HTR-8/SVneo (cell line): Measurements from ENCODE around the gene VAC14.
A peak's percentile ranks its signal among the peaks of the same experiment; 100 is the strongest.

Experiments used
- DNase-seq: peaks from one replicate; pipeline ENCODE4 v3.0.0; 2011; ENCODE audit warnings: low spot score, mixed read lengths; ENCODE audit not compliant: insufficient read length
- FAIRE-seq: peaks from 2 replicates; lab custom pipeline; 2011; peaks lifted over from hg19 to GRCh38; lab: Jason Lieb, UNC

The VAC14 gene

DNA sequence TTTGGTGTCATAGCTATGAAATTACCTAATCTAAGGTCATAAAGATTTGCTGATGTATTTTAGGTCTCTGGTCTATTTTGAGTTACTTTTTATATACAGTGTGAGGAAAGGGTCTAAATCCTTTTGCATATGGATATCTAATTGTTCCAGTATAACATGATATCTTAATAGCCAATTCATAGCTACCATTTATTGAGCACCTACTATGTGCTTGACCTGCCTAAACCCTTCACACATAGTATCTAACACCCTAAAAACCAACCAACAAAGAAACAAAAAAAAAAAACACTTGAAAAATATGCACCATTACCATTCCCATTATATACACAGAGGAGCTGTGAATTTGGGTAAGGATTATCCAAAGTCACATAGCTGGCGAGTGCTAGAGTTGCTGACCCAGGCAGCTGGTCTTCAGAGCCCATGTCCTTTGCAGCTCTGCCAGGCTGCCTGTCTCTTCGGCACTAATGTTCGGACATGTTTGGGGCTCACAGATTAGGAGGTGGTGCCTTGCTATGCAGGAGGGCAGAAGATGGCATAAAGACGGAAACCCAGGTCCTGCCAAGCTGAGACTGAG is 66.3 kb downstream of the VAC14 start:
- FAIRE-seq (no peak), DNase-seq (no peak)

DNA sequence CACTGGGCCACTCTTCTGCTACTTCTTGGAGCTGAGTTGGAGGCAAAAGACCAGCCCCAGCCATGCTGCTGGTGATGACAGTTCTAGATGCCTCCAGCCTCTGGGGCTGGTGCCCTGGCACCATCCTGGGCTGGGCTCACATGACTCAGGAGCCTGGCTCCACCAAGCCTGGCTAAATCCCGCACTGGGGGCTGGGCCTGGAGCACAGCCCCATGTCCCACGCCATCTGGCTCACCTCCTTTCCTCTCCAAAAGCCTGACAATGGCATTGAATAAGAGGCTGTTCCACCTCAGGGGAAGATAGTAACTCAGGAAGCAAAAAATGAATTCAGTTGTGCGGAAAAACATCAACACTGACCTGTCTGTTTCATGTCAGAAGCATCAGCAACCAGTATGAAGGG is 70.0 kb downstream of the VAC14 start:
- no peak for FAIRE-seq

DNA sequence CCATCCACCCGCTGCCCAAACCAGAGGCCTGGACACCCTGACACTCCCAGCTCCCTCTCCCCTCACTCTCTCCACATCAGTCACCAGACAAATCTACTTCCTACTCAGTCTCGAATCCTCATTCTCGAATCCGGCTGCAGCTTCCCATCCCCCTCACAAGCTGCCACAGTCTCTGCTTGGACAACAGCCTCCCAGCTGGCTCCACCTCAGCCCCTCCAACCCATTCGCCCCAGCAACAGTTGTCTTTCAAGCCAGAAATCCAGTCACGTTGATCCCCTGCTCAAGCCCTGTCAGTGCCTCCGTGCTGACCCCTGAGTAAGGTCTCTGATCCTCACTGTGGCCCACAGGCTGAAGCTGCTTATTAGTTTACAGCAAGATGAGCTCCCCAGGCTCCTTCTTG is 70.9 kb downstream of the VAC14 start:
- FAIRE-seq (no peak), DNase-seq (no peak)

More for the DNA sequence above, 70.0 kb downstream of the VAC14 start:
- no peak for DNase-seq

DNA sequence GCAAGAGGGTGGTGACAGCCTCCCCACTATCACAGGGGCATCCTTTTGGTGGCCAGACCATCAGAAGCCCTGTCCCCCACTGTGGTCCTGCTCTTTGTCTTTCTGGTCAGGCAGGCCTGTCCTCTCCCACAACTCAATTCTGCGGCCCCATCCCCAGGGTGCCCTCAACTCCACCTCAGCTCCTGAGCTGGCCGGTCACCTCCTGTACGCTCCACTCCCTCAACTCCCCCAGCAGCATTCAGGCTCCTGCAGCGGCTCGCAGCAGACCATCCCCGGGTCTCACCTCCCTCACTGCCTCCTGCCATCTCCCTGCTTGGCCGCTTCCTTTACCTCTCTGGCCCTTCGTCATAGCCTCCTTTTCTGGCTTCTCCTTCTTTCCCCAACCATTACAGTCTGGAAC is 71.7 kb downstream of the VAC14 start:
- FAIRE-seq (no peak), DNase-seq (no peak)

DNA sequence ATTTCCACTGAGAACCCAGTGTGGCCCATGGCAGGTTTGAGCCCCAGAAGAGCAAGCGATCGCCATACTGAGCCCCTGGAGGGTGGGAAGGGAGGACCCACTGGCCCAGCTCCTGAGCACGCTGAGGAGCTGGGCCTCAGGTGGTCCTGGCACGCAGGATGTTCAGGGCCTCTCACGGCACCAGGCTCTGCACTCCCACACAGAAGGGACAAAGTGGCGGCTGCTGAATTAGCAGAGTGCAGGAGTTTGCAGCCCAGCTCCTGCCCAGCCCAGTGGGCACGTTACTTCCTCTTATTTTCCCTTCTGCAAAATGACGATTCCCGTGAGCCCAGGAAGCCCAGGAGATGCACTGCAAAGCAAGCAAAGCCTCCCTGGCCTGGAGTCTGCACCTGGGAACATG is 72.8 kb downstream of the VAC14 start:
- FAIRE-seq (no peak), DNase-seq (no peak)

DNA sequence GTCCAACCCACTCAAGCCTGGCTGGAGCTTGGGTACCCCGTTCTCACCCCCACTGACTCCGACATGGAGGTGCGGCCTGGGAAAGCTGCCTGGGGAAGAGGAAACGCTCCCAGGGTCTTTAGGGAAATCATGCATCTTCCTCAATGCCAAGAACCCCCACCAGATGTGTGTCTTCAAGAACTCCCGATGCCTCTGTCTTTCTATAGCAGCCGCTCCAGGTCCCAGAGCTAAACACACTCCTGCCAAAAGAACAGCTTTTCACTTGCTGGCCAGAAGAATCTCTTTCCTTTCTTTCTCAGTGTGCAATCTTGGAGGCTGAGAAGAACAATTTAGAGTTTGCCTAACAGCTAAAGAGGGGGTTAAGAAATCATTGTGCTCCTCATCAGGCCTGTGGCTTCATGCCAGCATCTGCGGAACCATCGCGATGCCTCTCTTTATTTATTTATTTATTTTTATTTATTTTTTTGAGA is 74.0 kb downstream of the VAC14 start:
- no peak for FAIRE-seq
- DNase-seq: no peak

DNA sequence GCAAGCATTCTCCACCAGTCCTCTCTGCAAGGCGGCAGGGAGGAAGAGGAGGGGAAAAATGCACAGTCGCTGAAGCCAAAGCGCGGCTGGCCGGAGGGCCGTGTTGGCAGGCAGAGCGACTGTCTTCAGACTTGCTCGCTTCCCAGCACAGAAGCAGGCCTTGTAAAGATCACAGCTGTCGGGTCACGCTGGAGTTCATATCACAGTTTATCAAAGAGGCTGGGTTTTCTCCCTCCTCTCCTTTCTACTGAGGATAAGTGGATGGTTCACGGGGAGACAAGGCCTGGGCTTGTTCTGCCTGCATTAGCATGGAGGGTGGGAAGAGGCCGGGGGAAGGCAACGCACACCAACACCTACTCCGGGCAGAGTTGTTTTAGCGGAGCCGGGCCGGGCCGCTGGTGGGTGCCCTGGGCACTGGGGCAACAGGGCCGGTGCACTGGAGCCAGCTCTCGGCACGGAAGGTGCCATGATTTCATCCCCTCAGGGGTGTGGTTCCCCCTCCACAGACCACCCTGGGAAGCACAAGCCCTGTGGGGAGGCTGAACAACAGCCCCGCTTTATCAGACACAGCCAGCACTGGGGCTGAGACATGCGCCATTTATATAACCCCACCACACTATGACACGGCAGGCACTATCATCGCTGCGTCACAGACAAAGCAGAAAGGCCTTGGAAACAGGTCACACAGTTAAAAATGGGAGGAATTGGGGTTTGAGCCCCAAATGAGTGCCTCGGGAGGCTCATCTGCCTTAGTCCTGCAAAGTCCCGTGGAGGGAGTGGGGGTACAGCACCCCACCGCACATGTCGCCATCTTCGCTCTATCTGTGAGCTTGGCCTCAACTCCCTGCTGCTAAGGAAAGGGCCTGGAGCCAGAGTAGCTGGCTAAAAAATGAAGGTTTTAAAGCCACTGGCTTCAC is 74.8 kb downstream of the VAC14 start:
- DNase-seq (no peak), FAIRE-seq (no peak)

DNA sequence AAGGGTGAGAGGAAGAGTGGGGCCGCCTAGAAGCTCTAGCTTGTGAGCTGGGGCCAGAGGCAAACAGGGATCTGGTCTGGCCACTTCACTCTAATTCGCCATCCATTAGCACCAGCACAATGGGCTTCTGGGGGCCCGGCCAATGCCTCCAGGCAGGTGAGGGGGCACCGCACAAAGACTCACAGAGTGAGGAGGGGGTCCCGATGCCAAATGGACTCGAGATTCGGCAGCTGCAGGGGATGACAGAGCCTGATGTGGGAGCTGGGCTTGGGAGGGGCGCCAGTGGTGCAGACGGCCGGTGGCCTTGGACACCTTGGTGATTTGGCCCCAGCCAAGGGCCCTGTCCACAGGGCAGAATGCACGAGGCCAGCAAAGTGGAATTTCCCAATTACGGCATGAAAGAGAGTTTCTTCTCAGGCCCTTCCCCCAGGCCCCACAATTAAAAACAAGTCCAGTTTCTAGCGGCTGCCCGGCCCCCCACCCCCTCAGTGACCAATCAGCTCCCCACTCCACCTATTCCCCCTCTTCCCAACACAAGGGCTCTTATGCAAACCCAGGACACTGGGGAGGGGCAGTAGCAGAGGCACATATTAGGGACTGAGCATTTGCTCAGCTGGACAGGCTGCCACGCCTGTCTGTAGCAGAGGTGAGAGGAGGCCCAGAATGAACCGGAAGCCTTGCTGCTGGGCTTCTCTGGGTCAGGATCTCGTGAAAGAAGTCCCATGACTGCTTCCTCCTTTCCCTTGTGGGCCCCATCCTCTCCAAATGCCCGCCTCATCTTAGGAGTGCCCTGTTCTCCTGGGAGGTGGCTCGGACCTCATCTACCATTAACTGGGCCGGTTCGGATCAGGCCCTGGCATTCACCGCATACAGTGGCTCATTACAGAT is 75.7 kb downstream of the VAC14 start:
- no peak for FAIRE-seq
- DNase-seq: no peak

DNA sequence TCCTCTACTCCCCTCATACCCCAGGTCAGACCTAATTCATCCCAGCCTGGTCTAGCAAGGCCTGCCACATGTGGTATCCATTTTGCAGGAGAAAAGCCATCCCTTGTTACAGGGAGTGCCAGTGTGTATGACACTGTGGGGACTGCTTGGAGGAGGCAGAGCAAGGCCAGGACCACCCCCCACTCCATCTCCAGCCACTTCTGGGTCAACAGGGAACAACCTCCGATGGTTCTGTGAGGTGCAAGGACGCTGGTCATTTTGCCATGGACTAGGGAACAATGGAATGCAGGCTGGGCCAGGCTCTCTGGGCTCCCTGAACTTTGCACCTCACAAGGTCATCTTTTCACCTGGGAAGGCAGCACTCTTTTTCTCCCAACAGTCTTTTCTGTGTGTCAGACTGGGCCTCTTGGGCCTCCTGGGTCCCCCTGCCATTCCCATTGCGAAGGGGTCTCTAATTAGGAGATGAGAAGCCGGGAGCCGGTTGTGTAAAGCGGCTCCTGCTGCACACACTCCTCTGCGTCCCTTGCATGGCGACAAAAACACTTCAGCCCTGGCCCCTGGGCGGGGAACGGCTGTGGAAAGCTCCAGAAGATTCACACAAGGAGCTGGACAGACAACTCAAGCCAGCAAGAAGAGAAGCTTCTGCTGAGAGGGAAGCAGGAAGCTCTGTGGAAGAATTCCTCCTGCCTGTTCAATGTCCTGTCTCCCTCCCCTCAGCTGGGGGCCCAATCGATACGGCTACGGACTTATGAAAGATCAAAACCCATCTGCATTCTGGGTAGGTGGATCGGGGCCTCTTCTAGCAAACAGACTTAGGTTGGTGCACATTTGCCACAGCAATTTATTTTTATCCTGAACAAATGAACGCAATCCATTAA is 76.6 kb downstream of the VAC14 start:
- DNase-seq: no peak
- FAIRE-seq: peak; percentile 16

DNA sequence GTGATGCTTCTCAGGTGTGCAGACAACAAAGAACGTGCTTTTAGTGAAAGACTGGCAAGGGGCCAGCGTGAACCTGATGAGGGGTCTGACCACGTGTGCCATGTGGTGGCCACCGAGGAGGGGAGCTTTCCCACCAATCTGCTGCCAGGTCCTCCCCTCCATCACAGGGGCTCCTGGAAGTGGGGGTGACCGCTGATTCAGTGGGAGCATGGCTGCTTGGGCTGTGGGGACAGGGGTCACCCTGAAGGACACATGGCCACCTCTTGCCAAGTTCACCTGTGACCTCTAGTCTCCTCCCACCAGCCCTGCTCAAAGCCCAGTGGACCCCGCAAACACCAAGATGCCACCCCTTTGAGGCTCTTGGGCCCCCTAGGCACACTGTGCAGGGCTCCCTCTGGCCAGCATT is 77.2 kb downstream of the VAC14 start:
- FAIRE-seq (no peak), DNase-seq (no peak)

DNA sequence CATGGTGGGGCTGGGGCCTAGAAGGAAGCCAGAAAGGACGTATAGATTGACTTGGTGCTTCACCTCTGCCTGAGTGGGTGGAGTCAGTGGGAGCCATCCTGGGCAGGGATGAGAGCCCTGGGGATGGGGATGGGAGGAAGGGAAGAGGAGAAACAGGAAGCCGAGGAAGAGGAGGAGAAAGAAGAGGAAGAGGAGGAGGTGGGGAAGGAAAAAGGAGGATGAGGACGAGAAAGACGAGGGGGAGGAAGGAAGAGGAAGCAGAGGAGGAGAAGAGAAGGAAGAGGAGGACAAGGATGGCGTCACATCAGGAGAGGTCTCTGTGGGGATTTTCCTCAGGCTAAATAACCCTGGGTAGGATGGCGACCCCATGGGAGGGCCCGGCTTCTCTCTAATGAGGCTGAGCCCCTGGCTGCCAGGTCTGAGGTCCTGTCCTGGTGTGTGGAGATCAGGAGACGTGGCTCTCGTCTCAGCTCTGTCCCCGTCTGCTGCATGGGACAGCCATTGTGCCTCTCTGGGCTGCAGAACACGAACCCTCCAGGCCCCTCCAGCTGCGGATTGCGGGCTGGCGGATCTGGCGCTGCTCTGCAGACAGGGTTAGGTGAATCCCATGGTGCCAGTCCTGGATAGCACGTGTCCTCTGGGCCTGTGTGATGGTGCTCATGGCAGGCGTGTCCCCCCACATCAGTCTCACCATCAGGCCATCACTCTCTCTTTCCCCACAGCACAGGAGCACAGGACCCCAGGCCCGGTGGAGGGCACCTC is 79.6 kb downstream of the VAC14 start:
- FAIRE-seq (no peak), DNase-seq (no peak)

DNA sequence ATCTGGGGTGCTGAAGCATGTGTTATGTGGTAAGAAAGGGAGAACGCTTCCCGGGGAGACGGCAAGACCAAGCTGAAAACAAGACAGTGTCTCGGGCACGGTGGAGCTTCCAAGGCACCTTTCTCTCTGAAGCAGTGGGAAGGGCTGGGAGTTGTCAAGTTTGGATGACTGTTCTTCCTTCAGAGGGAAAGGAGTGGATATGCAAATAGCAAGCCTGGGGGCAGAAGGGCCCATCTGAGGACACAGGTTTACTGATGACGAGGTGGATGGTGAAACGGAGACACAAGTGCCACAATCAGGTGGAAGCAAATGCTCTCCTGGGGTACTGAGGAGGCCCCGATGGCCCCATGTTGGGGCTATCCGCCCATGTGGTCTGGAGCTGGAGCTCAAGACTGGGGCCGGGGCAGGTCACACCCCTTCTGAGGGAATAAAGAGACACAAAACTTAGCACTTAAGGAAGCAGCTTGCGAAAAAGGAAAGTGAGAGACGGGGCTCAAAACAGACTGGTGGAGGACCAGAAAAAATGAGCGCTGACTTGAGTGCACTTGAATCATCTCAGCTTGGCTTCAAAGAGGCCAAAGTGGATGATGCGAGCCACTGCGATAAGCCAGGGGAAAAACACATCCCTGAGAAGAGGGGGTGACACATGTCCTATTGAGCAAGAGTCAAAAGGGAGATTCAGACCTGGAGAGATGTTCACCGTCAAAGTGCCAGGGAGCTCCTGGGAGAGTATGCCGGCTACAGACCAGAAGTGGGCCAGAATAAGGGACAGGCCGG is 80.3 kb downstream of the VAC14 start:
- FAIRE-seq: no peak

DNA sequence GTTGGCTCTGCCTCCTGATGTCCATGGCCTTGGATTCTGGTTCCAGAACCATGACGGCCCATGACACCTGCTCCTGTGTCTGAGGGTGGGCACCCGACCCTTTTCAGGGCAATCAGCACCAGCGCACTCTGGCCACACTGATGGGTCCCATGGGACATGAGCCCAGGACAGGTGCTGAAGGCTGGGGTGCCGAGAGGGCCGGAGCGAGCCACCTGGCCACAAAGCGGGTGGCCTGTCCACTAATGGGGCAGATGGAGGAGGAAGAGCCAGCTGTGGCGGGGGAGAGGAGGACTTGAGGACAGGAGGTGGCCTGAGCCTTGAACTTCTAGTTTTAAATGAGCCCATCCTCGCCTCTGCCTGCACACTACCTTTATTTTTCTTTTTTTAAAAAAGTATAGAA is 83.9 kb downstream of the VAC14 start:
- FAIRE-seq (no peak), DNase-seq (no peak)

More for the DNA sequence above, 80.3 kb downstream of the VAC14 start:
- DNase-seq: no peak

DNA sequence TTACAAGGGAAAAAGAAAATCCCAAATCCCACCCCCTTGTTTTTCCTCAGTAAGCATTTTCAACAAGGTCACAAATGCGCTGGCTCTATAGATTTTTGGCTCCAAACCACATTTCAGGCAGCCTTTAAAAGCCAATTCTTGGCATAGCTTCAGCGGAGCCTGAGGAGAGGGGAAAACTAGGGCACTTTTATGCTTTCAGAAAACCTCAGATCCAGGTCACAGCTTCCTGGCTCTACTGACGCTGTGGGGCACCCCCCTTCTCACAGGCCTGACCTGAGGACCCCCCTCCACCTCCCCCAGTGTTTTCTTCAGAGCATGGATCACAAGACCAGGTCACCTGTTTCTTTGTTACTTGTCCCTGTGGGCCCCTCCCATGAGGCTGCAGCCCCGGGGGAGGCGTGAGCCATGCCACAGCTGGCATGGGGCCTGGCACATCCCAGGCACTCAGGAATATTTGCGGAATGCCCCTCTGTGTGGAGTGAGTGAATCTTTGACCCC is 85.0 kb downstream of the VAC14 start:
- FAIRE-seq: no peak
- no peak for DNase-seq

DNA sequence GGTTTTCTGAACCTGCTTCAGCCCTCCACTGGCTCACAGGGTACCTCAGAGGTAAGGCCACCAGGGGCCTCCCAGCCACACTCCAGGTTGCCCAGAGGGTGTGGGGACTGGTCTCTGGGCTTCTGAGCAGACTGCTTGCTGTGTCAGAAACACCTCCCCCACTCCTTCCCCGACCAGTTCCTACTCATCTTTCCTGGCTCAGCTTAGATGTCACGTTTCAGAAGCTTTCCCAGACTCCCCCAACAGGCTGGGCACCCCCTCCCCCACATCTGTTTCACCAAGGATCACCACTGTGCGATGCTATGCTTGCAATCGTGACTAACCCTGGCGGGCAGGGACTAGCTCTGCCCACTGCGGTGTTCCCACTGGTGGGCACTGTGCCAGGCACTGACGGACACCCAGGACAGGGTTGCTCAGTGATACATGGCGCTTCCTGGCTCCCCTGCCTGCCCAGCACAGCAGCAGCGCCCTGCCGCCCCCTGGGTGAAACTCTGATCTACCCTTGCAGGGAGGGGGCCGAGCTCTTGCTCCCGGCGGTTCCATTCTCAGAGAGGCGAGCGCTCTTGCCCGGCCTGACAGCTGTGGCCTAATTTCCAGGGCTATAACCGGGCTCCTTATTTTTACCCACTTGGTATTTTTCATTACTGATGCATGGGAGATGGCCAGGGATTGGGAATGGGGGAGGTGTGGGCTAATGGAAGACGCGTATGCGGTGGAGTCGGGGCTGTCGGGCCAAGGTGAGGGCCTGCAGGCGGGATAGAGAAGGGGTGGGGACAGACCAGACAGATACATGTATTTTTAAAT is 85.7 kb downstream of the VAC14 start:
- peak; percentile 98 for DNase-seq
- peak; percentile 100 for FAIRE-seq

DNA sequence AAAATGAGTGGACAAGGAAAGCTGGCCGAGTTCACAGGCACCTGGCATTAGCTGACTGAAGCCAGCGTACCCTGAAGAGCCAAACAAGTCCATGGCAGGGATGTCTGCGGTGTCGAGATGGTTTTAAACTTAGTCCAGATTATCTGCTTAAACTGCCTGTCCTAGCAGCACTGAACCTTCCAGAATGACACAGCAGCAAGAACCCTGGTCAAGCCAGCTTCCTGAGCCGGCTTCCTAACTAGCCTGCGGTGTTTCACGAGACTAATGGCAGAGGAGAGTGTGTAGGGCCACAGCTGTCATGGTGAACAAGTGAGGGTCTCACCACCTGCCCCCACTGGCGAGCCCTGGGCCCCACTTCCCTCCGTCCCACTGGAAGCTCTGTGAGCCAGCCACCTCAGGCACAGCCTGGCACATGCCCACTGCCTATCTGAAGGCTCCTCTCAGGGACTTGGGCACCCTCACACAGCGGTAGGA is 86.3 kb downstream of the VAC14 start:
- DNase-seq (no peak), FAIRE-seq (peak; percentile 13)

DNA sequence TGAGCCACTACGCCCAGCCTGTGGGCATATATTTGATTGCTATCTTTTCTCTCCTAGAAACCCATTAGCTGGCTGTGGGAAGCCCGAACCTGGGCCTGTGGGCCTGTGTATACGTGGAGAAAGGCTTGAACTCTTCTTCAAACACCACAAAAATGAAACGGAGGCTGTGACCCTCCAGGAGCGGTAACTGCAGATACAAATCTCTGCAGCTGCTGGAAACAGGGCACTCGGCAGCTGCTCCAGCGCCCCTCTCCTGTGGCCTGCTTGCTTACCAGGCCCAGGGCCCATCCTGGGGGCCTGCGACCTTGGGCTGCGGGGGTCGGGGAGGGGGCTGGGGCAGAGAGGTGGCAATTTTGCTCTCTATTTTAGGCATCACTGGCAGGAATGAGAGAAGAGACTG is 87.1 kb downstream of the VAC14 start:
- DNase-seq: no peak
- no peak for FAIRE-seq
